ENCODE measurements around the gene SLC26A3. TPM values are rescaled to one million over a fixed set of nuclear protein-coding genes. Genes with fewer than 3 reads are reported as not detected.

The SLC26A3 gene
- total RNA-seq, 1 experiment from 2014 or later, result not detected

- no peak overlapping the region for H2BK15ac ChIP-seq (ENCODE audit: low read depth, low read length)
These were observed 17.9 kb downstream of the SLC26A3 start for GRCh38 chr7:107785170-107785569.

More at GRCh38 chr7:107785170-107785569, 17.9 kb downstream of the SLC26A3 start:
- no peak overlapping the region for H2BK5ac ChIP-seq (ENCODE audit: insufficient read length, low read length)
- Mint-ChIP-seq H3K27me3 (ENCODE audit: low read depth) (no peaks in the 10 kb centered on the region), H3K36me3 (ENCODE audit: insufficient read depth in 1 of 3, low read depth in 3 of 3) (no peaks in the 10 kb centered on the region), H3K4me1 (peaks cover 19 to 23% of the 10 kb centered on the region in 2 experiments), H3K9me3 (no peaks in the 10 kb centered on the region), H3K27ac (no peak overlapping the region), H3K4me3 (no peak overlapping the region)
- H2BK120ac ChIP-seq (ENCODE audit: low read depth, low read length, poor library complexity, severe bottlenecking), result no peak overlapping the region
- H2AFZ ChIP-seq (ENCODE audit: low read length), result no peak overlapping the region
- H2BK20ac ChIP-seq (ENCODE audit: low read depth, low read length, poor library complexity, severe bottlenecking), result no peak overlapping the region
- no peak for TF ChIP-seq CTCF (conservative IDR thresholded peaks at IDR 0.05)
- H3K56ac ChIP-seq (ENCODE audit: insufficient read length, low read depth, low read length), result no peak overlapping the region
- no peak for DNase-seq
- H3K27ac ChIP-seq (ENCODE audit: insufficient read length, low read depth, low read length), result no peak overlapping the region
- H4K91ac ChIP-seq (ENCODE audit: insufficient read length, low read depth, low read length), result no peak overlapping the region
- no peak overlapping the region for H3K9ac ChIP-seq (ENCODE audit: extremely low read depth, insufficient read length, low read length)
- no peak overlapping the region for H3T11ph ChIP-seq (ENCODE audit: low read length)
- H3K79me2 ChIP-seq (ENCODE audit: insufficient read depth, low read length), result no peaks in the 10 kb centered on the region
- H3K23me2 ChIP-seq (ENCODE audit: insufficient read length, low read depth, low read length, poor library complexity, severe bottlenecking), result no peaks in the 10 kb centered on the region
- peaks cover 5% of the 10 kb centered on the region; the same call in 1 of the 2 replicates for H3K4me1 ChIP-seq (ENCODE audit: insufficient read depth, low read length)
- H4K5ac ChIP-seq (ENCODE audit: insufficient read length, low read depth, low read length), result no peak overlapping the region
- H3K14ac ChIP-seq (ENCODE audit: insufficient read depth, low read length), result no peak overlapping the region
- H3K79me1 ChIP-seq (ENCODE audit: insufficient read depth, low read depth, low read length, poor library complexity, severe bottlenecking), result no peaks in the 10 kb centered on the region
- H3K27me3 ChIP-seq (ENCODE audit: insufficient read depth, low read length), result no peaks in the 10 kb centered on the region
- H2BK12ac ChIP-seq (ENCODE audit: insufficient read length, low read depth, low read length), result no peak overlapping the region
- no peak overlapping the region for H3K18ac ChIP-seq (ENCODE audit: insufficient read length, low read depth, low read length)
- H3K23ac ChIP-seq (ENCODE audit: insufficient read length, low read depth, low read length), result no peak overlapping the region
- H4K8ac ChIP-seq (replicated peaks; ENCODE audit: insufficient read length, low read depth, low read length), result no peak overlapping the region
- no peaks in the 10 kb centered on the region for H4K20me1 ChIP-seq (ENCODE audit: control insufficient read depth, insufficient read depth, insufficient read length)
- no peak overlapping the region for H3K4ac ChIP-seq (ENCODE audit: low read depth, low read length)
- no peak overlapping the region for H3K4me2 ChIP-seq (ENCODE audit: insufficient read depth, insufficient read length, low read length)
- no peak overlapping the region for H2AK5ac ChIP-seq (ENCODE audit: insufficient read length, low read length)
- no CpG with 5 or more reads among the region's 2 CpGs for WGBS (ENCODE audit: extremely low coverage, insufficient read length, low lambda C conversion rate)
- no peaks in the 10 kb centered on the region for H3K9me3 ChIP-seq (ENCODE audit: control insufficient read depth, low read depth, low read length)

All from H9 (cell line).